HepG2 (cell line): Measurements from ENCODE around the gene MRPL48. TPM values are rescaled to one million over a fixed set of nuclear protein-coding genes. Genes with fewer than 3 reads are reported as not detected.

Experiments
- FOSL2 ChIP-seq: sonication (generic); formaldehyde crosslinking; IDR thresholded peaks from 2 replicates; pipeline ENCODE4 v1.4.0; 2020; ENCODE audit warnings: missing genetic modification reagents
- GABPA ChIP-seq, 2 experiments: IDR thresholded peaks; 2 replicates each; pipeline ENCODE4 v1.6.1; 2011 to 2016; ENCODE audit warnings: low read depth in 2 of 2, low read length in 1 of 2, missing biosample characterization in 1 of 2, missing genetic modification characterization in 1 of 2
- GATAD2A ChIP-seq: IDR thresholded peaks from 2 replicates; pipeline ENCODE4 v1.6.1; 2016
- IRF2 ChIP-seq: IDR thresholded peaks from 2 replicates; pipeline ENCODE4 v1.6.1; 2018; ENCODE audit warnings: missing genetic modification reagents, missing compliant biosample characterization
- KMT2B ChIP-seq: IDR thresholded peaks from 2 replicates; pipeline ENCODE4 v1.6.1; 2016; ENCODE audit warnings: missing genetic modification reagents, missing compliant biosample characterization
- NR2F1 ChIP-seq, 2 experiments: fragments of 450-650 bp in 1 of 2; formaldehyde crosslinking in 1 of 2; IDR thresholded peaks; 2 replicates each; pipeline versions ENCODE4 v1.5.0 to v1.6.1; 2016 to 2020; ENCODE audit warnings: mild to moderate bottlenecking in 1 of 2, missing compliant biosample characterization in 1 of 2, missing genetic modification reagents in 1 of 2, moderate library complexity in 1 of 2
- polyA plus RNA-seq, 8 experiments: library from polyadenylated mRNA; depleted of rRNA in 3 of 8; stranded (reverse) in 7 of 8; unstranded in 1 of 8; fragments of >200 nt; fragmentation: Illumina TruSeq in 4 of 8; extraction: Trizol in 4 of 8; gene quantifications; 2 replicates each; pipeline versions ENCODE4 v1.2.1 to v1.2.3, GENCODE V29; 2011 to 2016; ENCODE audit warnings: low read depth in 4 of 8, missing spikeins in 1 of 8, mixed read lengths in 1 of 8; ENCODE audit not compliant: insufficient read depth in 1 of 8
- total RNA-seq, 5 experiments: library from RNA; depleted of rRNA; stranded (reverse); fragments of >200 nt; fragmentation: Illumina TruSeq; extraction: Trizol; gene quantifications; 2 replicates each; pipeline ENCODE4 v1.2.3, GENCODE V29; 2016; ENCODE audit warnings: low read depth in 1 of 5
- TF ChIP-seq, protein P1 (sequence below): IDR thresholded peaks from 2 replicates; pipeline ENCODE4 v1.6.1; 2016; ENCODE audit warnings: mild to moderate bottlenecking, missing biosample characterization, missing genetic modification reagents
- TF ChIP-seq, protein P2 (sequence below): sonication (generic); formaldehyde crosslinking; IDR thresholded peaks from 2 replicates; pipeline ENCODE4 v1.5.1; 2020; ENCODE audit warnings: mild to moderate bottlenecking, missing genetic modification reagents, borderline replicate concordance
- TF ChIP-seq, protein P3 (sequence below): sonication (generic); formaldehyde crosslinking; IDR thresholded peaks from 2 replicates; pipeline ENCODE4 v1.5.0; 2020; ENCODE audit warnings: mild to moderate bottlenecking, missing genetic modification reagents, borderline replicate concordance
- TF ChIP-seq, protein P4 (sequence below): sonication (generic); formaldehyde crosslinking; IDR thresholded peaks from 2 replicates; pipeline ENCODE4 v1.5.1; 2020; ENCODE audit warnings: mild to moderate bottlenecking, missing genetic modification reagents
- TF ChIP-seq, protein P5 (sequence below): sonication (generic); formaldehyde crosslinking; IDR thresholded peaks from 2 replicates; pipeline ENCODE4 v1.4.0; 2020; ENCODE audit warnings: missing genetic modification reagents

The MRPL48 gene
- total and polyA plus RNA-seq, 2 of the 13 experiments (the other 11 are each of a cell fraction or from before 2014, with no cell fraction given) = 61.2 to 67.9 TPM

DNA sequence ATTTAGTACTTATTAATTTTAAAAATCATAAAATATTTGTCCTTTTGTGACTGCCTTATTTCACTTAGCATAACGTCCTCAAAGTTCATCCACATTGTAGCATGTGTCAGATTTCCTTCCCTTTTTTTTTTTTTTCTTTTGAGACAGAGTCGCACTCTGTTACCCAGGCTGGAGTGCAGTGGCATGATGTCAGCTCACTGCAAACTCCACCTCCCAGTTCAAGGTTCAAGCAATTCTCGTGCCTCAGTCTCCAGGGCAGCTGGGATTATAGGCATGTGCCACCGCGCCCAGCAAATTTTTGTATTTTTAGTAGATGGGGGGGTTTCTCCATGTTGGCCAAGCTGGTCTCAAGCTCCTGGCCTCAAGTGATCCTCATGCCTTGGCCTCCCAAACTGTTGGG lies 37.4 kb upstream of the MRPL48 start (continued):
- TF ChIP-seq, protein P1, sequence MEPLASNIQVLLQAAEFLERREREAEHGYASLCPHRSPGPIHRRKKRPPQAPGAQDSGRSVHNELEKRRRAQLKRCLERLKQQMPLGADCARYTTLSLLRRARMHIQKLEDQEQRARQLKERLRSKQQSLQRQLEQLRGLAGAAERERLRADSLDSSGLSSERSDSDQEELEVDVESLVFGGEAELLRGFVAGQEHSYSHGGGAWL = no peak
- TF ChIP-seq, protein P2, sequence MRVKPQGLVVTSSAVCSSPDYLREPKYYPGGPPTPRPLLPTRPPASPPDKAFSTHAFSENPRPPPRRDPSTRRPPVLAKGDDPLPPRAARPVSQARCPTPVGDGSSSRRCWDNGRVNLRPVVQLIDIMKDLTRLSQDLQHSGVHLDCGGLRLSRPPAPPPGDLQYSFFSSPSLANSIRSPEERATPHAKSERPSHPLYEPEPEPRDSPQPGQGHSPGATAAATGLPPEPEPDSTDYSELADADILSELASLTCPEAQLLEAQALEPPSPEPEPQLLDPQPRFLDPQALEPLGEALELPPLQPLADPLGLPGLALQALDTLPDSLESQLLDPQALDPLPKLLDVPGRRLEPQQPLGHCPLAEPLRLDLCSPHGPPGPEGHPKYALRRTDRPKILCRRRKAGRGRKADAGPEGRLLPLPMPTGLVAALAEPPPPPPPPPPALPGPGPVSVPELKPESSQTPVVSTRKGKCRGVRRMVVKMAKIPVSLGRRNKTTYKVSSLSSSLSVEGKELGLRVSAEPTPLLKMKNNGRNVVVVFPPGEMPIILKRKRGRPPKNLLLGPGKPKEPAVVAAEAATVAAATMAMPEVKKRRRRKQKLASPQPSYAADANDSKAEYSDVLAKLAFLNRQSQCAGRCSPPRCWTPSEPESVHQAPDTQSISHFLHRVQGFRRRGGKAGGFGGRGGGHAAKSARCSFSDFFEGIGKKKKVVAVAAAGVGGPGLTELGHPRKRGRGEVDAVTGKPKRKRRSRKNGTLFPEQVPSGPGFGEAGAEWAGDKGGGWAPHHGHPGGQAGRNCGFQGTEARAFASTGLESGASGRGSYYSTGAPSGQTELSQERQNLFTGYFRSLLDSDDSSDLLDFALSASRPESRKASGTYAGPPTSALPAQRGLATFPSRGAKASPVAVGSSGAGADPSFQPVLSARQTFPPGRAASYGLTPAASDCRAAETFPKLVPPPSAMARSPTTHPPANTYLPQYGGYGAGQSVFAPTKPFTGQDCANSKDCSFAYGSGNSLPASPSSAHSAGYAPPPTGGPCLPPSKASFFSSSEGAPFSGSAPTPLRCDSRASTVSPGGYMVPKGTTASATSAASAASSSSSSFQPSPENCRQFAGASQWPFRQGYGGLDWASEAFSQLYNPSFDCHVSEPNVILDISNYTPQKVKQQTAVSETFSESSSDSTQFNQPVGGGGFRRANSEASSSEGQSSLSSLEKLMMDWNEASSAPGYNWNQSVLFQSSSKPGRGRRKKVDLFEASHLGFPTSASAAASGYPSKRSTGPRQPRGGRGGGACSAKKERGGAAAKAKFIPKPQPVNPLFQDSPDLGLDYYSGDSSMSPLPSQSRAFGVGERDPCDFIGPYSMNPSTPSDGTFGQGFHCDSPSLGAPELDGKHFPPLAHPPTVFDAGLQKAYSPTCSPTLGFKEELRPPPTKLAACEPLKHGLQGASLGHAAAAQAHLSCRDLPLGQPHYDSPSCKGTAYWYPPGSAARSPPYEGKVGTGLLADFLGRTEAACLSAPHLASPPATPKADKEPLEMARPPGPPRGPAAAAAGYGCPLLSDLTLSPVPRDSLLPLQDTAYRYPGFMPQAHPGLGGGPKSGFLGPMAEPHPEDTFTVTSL = no peak
- TF ChIP-seq GATAD2A (CRISPR knock-in tag) = peak; percentile 10; the same call in 1 of the 2 replicates
- TF ChIP-seq IRF2 = no peak
- TF ChIP-seq NR2F1 (CRISPR knock-in tag; IDR thresholded peaks at IDR 0.05) = no peak
- TF ChIP-seq, protein P3, sequence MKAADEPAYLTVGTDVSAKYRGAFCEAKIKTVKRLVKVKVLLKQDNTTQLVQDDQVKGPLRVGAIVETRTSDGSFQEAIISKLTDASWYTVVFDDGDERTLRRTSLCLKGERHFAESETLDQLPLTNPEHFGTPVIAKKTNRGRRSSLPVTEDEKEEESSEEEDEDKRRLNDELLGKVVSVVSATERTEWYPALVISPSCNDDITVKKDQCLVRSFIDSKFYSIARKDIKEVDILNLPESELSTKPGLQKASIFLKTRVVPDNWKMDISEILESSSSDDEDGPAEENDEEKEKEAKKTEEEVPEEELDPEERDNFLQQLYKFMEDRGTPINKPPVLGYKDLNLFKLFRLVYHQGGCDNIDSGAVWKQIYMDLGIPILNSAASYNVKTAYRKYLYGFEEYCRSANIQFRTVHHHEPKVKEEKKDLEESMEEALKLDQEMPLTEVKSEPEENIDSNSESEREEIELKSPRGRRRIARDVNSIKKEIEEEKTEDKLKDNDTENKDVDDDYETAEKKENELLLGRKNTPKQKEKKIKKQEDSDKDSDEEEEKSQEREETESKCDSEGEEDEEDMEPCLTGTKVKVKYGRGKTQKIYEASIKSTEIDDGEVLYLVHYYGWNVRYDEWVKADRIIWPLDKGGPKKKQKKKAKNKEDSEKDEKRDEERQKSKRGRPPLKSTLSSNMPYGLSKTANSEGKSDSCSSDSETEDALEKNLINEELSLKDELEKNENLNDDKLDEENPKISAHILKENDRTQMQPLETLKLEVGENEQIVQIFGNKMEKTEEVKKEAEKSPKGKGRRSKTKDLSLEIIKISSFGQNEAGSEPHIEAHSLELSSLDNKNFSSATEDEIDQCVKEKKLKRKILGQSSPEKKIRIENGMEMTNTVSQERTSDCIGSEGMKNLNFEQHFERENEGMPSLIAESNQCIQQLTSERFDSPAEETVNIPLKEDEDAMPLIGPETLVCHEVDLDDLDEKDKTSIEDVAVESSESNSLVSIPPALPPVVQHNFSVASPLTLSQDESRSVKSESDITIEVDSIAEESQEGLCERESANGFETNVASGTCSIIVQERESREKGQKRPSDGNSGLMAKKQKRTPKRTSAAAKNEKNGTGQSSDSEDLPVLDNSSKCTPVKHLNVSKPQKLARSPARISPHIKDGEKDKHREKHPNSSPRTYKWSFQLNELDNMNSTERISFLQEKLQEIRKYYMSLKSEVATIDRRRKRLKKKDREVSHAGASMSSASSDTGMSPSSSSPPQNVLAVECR = 0 out of 2 replicates have a peak, but pooled peaks have one; percentile 13
- TF ChIP-seq FOSL2 (CRISPR knock-in tag) = peak; percentile 23; the same call in 1 of the 2 replicates
- TF ChIP-seq, protein P4, sequence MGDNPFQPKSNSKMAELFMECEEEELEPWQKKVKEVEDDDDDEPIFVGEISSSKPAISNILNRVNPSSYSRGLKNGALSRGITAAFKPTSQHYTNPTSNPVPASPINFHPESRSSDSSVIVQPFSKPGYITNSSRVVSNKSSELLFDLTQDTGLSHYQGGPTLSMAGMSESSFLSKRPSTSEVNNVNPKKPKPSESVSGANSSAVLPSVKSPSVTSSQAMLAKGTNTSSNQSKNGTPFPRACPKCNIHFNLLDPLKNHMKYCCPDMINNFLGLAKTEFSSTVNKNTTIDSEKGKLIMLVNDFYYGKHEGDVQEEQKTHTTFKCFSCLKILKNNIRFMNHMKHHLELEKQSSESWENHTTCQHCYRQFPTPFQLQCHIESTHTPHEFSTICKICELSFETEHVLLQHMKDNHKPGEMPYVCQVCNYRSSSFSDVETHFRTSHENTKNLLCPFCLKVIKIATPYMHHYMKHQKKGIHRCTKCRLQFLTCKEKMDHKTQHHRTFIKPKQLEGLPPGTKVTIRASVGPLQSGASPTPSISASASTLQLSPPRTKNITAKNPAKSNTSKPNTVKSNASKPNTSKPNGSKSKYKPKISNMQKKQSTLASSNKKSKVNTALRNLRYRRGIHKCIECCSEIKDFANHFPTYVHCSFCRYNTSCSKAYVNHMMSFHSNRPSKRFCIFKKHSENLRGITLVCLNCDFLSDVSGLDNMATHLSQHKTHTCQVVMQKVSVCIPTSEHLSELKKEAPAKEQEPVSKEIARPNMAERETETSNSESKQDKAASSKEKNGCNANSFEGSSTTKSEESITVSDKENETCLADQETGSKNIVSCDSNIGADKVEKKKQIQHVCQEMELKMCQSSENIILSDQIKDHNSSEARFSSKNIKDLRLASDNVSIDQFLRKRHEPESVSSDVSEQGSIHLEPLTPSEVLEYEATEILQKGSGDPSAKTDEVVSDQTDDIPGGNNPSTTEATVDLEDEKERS (CRISPR knock-in tag) = peak; percentile 40; the same call in 1 of the 2 replicates
- TF ChIP-seq GABPA (IDR thresholded peaks at IDR 0.05; ENCODE audit: low read depth, low read length) = no peak
- no peak for TF ChIP-seq GABPA (CRISPR knock-in tag; IDR thresholded peaks at IDR 0.05; ENCODE audit: low read depth)
- TF ChIP-seq, protein P5, sequence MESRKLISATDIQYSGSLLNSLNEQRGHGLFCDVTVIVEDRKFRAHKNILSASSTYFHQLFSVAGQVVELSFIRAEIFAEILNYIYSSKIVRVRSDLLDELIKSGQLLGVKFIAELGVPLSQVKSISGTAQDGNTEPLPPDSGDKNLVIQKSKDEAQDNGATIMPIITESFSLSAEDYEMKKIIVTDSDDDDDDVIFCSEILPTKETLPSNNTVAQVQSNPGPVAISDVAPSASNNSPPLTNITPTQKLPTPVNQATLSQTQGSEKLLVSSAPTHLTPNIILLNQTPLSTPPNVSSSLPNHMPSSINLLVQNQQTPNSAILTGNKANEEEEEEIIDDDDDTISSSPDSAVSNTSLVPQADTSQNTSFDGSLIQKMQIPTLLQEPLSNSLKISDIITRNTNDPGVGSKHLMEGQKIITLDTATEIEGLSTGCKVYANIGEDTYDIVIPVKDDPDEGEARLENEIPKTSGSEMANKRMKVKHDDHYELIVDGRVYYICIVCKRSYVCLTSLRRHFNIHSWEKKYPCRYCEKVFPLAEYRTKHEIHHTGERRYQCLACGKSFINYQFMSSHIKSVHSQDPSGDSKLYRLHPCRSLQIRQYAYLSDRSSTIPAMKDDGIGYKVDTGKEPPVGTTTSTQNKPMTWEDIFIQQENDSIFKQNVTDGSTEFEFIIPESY (CRISPR knock-in tag) = 0 out of 2 replicates have a peak, but pooled peaks have one; percentile 55
- peak; percentile 32; the same call in 1 of the 2 replicates for TF ChIP-seq KMT2B (CRISPR knock-in tag)
